Spleen (tissue), 11 donors: ENCODE measurements around the gene MFAP2. TPM values are rescaled to one million over a fixed set of nuclear protein-coding genes. Genes with fewer than 3 reads are reported as not detected.

Experiments used
- DNase-seq: peaks from one replicate; pipeline ENCODE4 v3.0.0-alpha.2; 2020
- H3K27ac ChIP-seq, 8 donors: fragments of 200-600 bp; sonication (generic) in 7 of 8; 1 replicate in 4 of 8; 2 replicates in 4 of 8; pipeline versions ENCODE4 v1.5.0 to v1.8.0; 2016 to 2021; ENCODE audit warnings: inconsistent platforms in 4 of 8, mild to moderate bottlenecking in 4 of 8, moderate library complexity in 1 of 8
- H3K27me3 ChIP-seq, 7 donors: fragments of 200-600 bp; sonication (generic) in 6 of 7; replicated peaks in 1 of 7; 1 replicate in 4 of 7; 2 replicates in 3 of 7; pipeline versions ENCODE4 v1.5.0 to v1.8.0; 2016 to 2021; ENCODE audit warnings: inconsistent platforms in 3 of 7, mild to moderate bottlenecking in 1 of 7
- H3K36me3 ChIP-seq, 6 donors: fragments of 200-600 bp; sonication (generic) in 5 of 6; 1 replicate in 4 of 6; 2 replicates in 2 of 6; pipeline versions ENCODE4 v1.5.0 to v1.8.0; 2016 to 2021; ENCODE audit warnings: inconsistent platforms in 2 of 6
- H3K4me1 ChIP-seq, 6 donors: fragments of 200-600 bp; sonication (generic) in 5 of 6; 1 replicate in 3 of 6; 2 replicates in 3 of 6; pipeline versions ENCODE4 v1.5.0 to v1.8.0; 2016 to 2021; ENCODE audit warnings: inconsistent platforms in 3 of 6
- H3K4me3 ChIP-seq, 8 donors: fragments of 200-600 bp; sonication (generic) in 7 of 8; 1 replicate in 4 of 8; 2 replicates in 4 of 8; pipeline versions ENCODE4 v1.5.0 to v1.8.0; 2016 to 2021; ENCODE audit warnings: inconsistent platforms in 4 of 8, mild to moderate bottlenecking in 4 of 8, moderate library complexity in 2 of 8
- H3K9me3 ChIP-seq, 8 donors: fragments of 200-600 bp; sonication (generic) in 7 of 8; 1 replicate in 4 of 8; 2 replicates in 4 of 8; pipeline versions ENCODE4 v1.5.0 to v1.8.0; 2016 to 2021; ENCODE audit warnings: inconsistent platforms in 4 of 8
- POLR2A ChIP-seq, 3 donors: fragments of 450-650 bp; IDR thresholded peaks; one replicate each; pipeline ENCODE4 v1.5.1; 2017; ENCODE audit warnings: antibody characterized with exemption in 3 of 3, mild to moderate bottlenecking in 1 of 3
- POLR2AphosphoS5 ChIP-seq, 3 donors: sonication (generic); formaldehyde crosslinking; IDR thresholded peaks; one replicate each; pipeline ENCODE4 v1.5.1; 2017; ENCODE audit warnings: antibody characterized with exemption in 3 of 3
- WGBS, 5 donors: extraction: QIAGEN DNeasy Blood & Tissue Kit in 3 of 5; methylation state at CpG; one replicate each; pipeline versions ENCODE4 v1.1.5 to v1.1.7; 2013 to 2018; 5-methylcytosine and 5-hydroxymethylcytosine counted together
- intact Hi-C: fragments of 100-400 bp; cut with DNase I; formaldehyde crosslinking; loops from one replicate; pipeline ENCODE4 v1.15.0; 2023; ENCODE audit warnings: low total_unique reads
- polyA plus RNA-seq, 3 donors: library from polyadenylated mRNA; stranded (reverse); fragments of 200-250 nt; gene quantifications; one replicate each; pipeline ENCODE4 v1.2.1, GENCODE V29; 2013
- total RNA-seq, 7 donors: library from RNA; depleted of rRNA in 3 of 7; stranded (reverse); fragments of >200 nt in 3 of 7; fragmentation: NEBNext Ultra II Directional in 4 of 7; extraction: Animal tissue kit (Norgen Biotek cat#: 25700) in 4 of 7; gene quantifications; one replicate each; pipeline versions ENCODE4 v1.1.0 to v1.2.1, GENCODE V29; 2016 to 2021
- TF ChIP-seq, protein P1 (sequence below), 11 experiments: fragments of 200-600 bp in 7 of 11; fragments of 450-650 bp in 4 of 11; sonication (generic) in 4 of 11; IDR thresholded peaks in 8 of 11; conservative IDR thresholded peaks in 3 of 11; 1 replicate in 7 of 11; 2 replicates in 4 of 11; pipeline versions ENCODE4 v1.4.0 to v1.8.0; 2016 to 2021; ENCODE audit warnings: antibody characterized with exemption in 11 of 11, inconsistent platforms in 4 of 11, mild to moderate bottlenecking in 1 of 11
- donor health status: healthy with polysubstance abuse.
- donor health status: DM: no; HTN: no; CAD: no; lungs with moderate emphysema.
- donor health status: DM: no; HTN: no; CAD: no.
- donor health status: Bipolar disorder and iron deficiency.
- donor health status: healthy.
- donor health status: DM: no; HTN: no; CAD: no.
- donor health status: DM: yes; HTN: yes; CAD: no.

The MFAP2 gene
- total and polyA plus RNA-seq, 10 donors: 0.77 to 3.9 (median 1.2) TPM; not detected in 3

DNA sequence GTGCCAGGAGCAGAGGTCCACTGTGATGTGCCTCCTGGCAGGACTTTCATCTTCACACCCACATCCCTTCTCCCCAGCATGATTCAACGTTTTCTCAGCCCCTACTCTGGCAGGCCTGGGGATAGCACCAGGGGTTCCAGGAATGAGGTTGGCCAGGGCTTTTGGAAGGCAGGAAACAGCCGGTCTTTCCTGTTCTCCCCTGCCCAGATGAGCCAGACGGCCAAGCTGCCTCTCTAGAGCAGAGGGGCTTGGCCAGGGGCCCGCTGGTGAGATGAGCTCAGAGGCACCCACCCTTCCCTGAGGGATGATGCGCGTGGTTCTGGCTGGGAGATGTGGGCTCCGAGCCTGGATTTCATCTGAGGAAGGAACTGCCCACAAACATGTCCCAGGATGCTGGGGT lies 4.3 kb upstream of the MFAP2 start:
- DNase-seq: no peak
- Histone ChIP-seq H3K9me3 (no peaks in the 10 kb centered on the region), H3K27me3 (peaks cover 0 to 32% (median 14%) of the 10 kb centered on the region in 7 donors), H3K4me1 (peaks cover 0 to 15% (median 11%) of the 10 kb centered on the region in 6 donors), H3K27ac (no peak overlapping the region), H3K36me3 (peaks cover 0 to 54% (median 43%) of the 10 kb centered on the region in 6 donors), H3K4me3 (no peak overlapping the region)
- TF ChIP-seq, protein P1, sequence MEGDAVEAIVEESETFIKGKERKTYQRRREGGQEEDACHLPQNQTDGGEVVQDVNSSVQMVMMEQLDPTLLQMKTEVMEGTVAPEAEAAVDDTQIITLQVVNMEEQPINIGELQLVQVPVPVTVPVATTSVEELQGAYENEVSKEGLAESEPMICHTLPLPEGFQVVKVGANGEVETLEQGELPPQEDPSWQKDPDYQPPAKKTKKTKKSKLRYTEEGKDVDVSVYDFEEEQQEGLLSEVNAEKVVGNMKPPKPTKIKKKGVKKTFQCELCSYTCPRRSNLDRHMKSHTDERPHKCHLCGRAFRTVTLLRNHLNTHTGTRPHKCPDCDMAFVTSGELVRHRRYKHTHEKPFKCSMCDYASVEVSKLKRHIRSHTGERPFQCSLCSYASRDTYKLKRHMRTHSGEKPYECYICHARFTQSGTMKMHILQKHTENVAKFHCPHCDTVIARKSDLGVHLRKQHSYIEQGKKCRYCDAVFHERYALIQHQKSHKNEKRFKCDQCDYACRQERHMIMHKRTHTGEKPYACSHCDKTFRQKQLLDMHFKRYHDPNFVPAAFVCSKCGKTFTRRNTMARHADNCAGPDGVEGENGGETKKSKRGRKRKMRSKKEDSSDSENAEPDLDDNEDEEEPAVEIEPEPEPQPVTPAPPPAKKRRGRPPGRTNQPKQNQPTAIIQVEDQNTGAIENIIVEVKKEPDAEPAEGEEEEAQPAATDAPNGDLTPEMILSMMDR (IDR thresholded peaks at IDR 0.05 in 8 of 11, conservative IDR thresholded peaks at IDR 0.05 in 3 of 11): no peak
- TF ChIP-seq POLR2A (IDR thresholded peaks at IDR 0.05) (no peak), POLR2AphosphoS5 (IDR thresholded peaks at IDR 0.05) (no peak)
- intact Hi-C loops: no loop called here
- 35 to 50% (median 41%) methylated on average over 6 to 7 of the region's 7 CpGs for WGBS, 5 donors

DNA sequence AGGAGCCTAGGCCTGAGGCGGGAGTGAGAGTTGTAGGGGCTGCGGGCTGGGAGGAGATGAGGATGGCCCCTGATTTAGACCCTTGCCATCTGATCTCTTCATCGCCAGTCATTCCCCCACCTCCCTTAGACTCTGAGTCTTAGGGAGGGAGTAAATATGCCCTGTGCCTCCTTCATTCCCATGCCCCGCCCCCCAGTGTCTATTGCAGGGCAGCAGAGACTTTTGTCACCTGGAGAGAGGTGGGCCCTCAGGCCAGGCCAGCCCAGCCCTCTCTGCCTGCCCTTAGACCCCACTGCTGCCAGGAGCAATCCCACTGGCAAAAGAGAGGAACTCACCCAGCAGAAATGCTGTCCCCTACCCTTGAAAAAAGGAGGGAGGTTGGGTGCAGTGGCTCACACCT lies 3.2 kb upstream of the MFAP2 start:
- TF ChIP-seq, protein P1 (IDR thresholded peaks at IDR 0.05 in 8 of 11, conservative IDR thresholded peaks at IDR 0.05 in 3 of 11): no peak
- TF ChIP-seq POLR2AphosphoS5 (IDR thresholded peaks at IDR 0.05): no peak
- TF ChIP-seq POLR2A (IDR thresholded peaks at IDR 0.05): no peak
- intact Hi-C loops: no loop called here
- no peak for DNase-seq
- H3K4me1 ChIP-seq: peaks cover 0 to 20% (median 13%) of the 10 kb centered on the region in 6 donors
- H3K27ac ChIP-seq: no peak overlapping the region
- 87 to 93% (median 89%) methylated on average over 4 of the region's 4 CpGs for WGBS, 5 donors
- H3K27me3 ChIP-seq: peaks cover 0 to 43% (median 19%) of the 10 kb centered on the region in 7 donors
- H3K4me3 ChIP-seq: no peak overlapping the region
- no peaks in the 10 kb centered on the region for H3K9me3 ChIP-seq
- H3K36me3 ChIP-seq: peaks cover 0 to 43% (median 34%) of the 10 kb centered on the region in 6 donors

DNA sequence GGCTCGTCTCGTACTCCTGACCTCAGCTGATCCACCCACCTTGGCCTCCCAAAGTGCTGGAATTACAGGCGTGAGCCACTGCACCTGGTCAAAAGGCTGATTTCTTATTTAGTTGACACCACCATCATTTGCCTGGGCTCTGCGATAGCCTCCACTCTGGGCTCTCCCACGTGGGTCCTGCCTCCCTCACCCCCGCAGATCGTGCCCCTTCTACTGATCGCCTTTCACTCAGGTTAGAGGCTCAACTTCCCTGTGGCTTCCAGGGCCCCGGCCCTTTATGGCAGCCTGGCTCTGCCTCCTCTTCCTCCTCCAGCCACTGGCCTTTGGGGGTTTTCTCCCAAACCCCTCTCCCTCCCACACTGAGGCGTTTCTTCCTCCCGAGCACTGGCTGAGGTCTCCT lies 2.5 kb upstream of the MFAP2 start:
- Histone ChIP-seq H3K27me3 (peaks cover 0 to 44% (median 19%) of the 10 kb centered on the region in 7 donors), H3K4me1 (peaks cover 0 to 20% (median 13%) of the 10 kb centered on the region in 6 donors), H3K4me3 (no peak overlapping the region), H3K36me3 (peaks cover 0 to 36% (median 26%) of the 10 kb centered on the region in 6 donors), H3K27ac (no peak overlapping the region), H3K9me3 (no peaks in the 10 kb centered on the region)
- intact Hi-C loops: no loop called here
- DNase-seq: no peak
- 60 to 85% (median 75%) methylated on average over 11 of the region's 11 CpGs for WGBS, 5 donors
- TF ChIP-seq POLR2AphosphoS5 (IDR thresholded peaks at IDR 0.05) (no peak), POLR2A (IDR thresholded peaks at IDR 0.05) (no peak)

DNA sequence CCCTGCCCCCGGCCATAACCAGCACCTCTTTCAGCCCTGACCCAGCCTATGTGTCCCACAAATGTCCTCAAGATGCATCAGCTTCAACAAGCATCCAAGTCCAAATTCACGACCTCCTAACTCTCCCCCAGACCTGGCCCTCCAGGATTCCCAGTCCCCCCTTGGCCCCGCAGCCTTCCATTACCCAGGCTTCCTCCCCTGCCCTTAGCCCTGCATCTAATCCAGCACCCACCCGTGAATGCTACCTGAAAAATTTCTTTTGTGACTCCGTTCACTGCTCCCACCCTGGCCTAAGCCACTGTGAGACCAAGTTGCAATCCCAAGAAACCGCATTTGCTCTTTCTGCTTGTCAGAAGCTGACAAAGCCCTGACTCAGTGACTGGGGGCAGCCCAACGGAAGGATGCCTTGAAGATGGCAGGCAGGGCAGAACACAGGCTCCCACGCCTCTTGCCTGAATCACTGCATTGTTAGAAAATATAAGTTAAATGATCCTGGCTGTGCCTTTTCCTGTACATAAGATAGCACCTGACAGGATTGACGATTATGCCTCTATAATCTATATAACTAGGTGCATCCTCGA lies 939 bp upstream of the MFAP2 start:
- peaks cover 0 to 20% (median 11%) of the 10 kb centered on the region in 6 donors for H3K36me3 ChIP-seq
- H3K4me1 ChIP-seq: peaks cover 0 to 20% (median 13%) of the 10 kb centered on the region in 6 donors
- DNase-seq: no peak
- no peak overlapping the region for H3K27ac ChIP-seq
- H3K9me3 ChIP-seq: no peaks in the 10 kb centered on the region
- intact Hi-C loops: no loop called here
- no peak overlapping the region for H3K4me3 ChIP-seq
- 81 to 94% (median 87%) methylated on average over 10 of the region's 10 CpGs for WGBS, 5 donors
- H3K27me3 ChIP-seq: peaks cover 0 to 44% (median 19%) of the 10 kb centered on the region in 7 donors
- TF ChIP-seq, protein P1 (IDR thresholded peaks at IDR 0.05 in 8 of 11, conservative IDR thresholded peaks at IDR 0.05 in 3 of 11): no peak
- TF ChIP-seq POLR2AphosphoS5 (IDR thresholded peaks at IDR 0.05): no peak
- no peak for TF ChIP-seq POLR2A (IDR thresholded peaks at IDR 0.05)
